ENCODE measurements around the gene KIF3C.

GRCh38 chr2:25920786-25921415 lies 61.4 kb downstream of the KIF3C start:
- TF ChIP-seq POLR2A (IDR thresholded peaks at IDR 0.05; ENCODE audit: low read length), result no peak
- TF ChIP-seq EP300 (IDR thresholded peaks at IDR 0.05), result no peak
- no peak for TF ChIP-seq CEBPB (IDR thresholded peaks at IDR 0.05)
- no peak for TF ChIP-seq ELK1 (IDR thresholded peaks at IDR 0.05; ENCODE audit: low read depth, low read length)
- TF ChIP-seq CBX2 (IDR thresholded peaks at IDR 0.05; ENCODE audit: borderline replicate concordance, low read depth), result no peak
- no peak for TF ChIP-seq ZSCAN20 (CRISPR knock-in tag; IDR thresholded peaks at IDR 0.05)
- no peak for TF ChIP-seq CTCF (IDR thresholded peaks at IDR 0.05)
- TF ChIP-seq HOXA7 (CRISPR knock-in tag; IDR thresholded peaks at IDR 0.05), result no peak
- no peak for TF ChIP-seq KDM1A (IDR thresholded peaks at IDR 0.05; ENCODE audit: low read depth)
- no peak for TF ChIP-seq BHLHE40 (IDR thresholded peaks at IDR 0.05; ENCODE audit: low read depth, low read length)
- TF ChIP-seq HDAC2 (IDR thresholded peaks at IDR 0.05), result no peak
- no peak for TF ChIP-seq SREBF2 (IDR thresholded peaks at IDR 0.05)
- no peak for TF ChIP-seq RFX5 (IDR thresholded peaks at IDR 0.05)

Measured in A549 (cell line).